ENCODE measurements around the gene UBA7.

- TF ChIP-seq CTCF (IDR thresholded peaks at IDR 0.05 in 4 of 5, conservative IDR thresholded peaks at IDR 0.05 in 1 of 5) (no peak), POLR2A (IDR thresholded peaks at IDR 0.05) (no peak)
Measured at GRCh38 chr3:49807431-49808114, 6.2 kb downstream of the UBA7 start.
